C4-2B (cell line): ENCODE measurements around the gene DPP8.

Source experiments
- H3K27ac ChIP-seq: fragments of 450-650 bp; 2 replicates; pipeline ENCODE4 v1.5.1; 2017
- ZFX ChIP-seq: fragments of 450-650 bp; IDR thresholded peaks from 2 replicates; pipeline ENCODE4 v1.6.1; 2017
- TF ChIP-seq, protein P1 (sequence below): fragments of 450-650 bp; conservative IDR thresholded peaks from 2 replicates; pipeline ENCODE4 v1.5.1; 2017; ENCODE audit warnings: mild to moderate bottlenecking

Gene DPP8

GRCh38 chr15:65396965-65397317 is 120.5 kb downstream of the DPP8 start:
- TF ChIP-seq, protein P1, sequence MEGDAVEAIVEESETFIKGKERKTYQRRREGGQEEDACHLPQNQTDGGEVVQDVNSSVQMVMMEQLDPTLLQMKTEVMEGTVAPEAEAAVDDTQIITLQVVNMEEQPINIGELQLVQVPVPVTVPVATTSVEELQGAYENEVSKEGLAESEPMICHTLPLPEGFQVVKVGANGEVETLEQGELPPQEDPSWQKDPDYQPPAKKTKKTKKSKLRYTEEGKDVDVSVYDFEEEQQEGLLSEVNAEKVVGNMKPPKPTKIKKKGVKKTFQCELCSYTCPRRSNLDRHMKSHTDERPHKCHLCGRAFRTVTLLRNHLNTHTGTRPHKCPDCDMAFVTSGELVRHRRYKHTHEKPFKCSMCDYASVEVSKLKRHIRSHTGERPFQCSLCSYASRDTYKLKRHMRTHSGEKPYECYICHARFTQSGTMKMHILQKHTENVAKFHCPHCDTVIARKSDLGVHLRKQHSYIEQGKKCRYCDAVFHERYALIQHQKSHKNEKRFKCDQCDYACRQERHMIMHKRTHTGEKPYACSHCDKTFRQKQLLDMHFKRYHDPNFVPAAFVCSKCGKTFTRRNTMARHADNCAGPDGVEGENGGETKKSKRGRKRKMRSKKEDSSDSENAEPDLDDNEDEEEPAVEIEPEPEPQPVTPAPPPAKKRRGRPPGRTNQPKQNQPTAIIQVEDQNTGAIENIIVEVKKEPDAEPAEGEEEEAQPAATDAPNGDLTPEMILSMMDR = no peak
- H3K27ac ChIP-seq = no peak overlapping the region

DNA sequence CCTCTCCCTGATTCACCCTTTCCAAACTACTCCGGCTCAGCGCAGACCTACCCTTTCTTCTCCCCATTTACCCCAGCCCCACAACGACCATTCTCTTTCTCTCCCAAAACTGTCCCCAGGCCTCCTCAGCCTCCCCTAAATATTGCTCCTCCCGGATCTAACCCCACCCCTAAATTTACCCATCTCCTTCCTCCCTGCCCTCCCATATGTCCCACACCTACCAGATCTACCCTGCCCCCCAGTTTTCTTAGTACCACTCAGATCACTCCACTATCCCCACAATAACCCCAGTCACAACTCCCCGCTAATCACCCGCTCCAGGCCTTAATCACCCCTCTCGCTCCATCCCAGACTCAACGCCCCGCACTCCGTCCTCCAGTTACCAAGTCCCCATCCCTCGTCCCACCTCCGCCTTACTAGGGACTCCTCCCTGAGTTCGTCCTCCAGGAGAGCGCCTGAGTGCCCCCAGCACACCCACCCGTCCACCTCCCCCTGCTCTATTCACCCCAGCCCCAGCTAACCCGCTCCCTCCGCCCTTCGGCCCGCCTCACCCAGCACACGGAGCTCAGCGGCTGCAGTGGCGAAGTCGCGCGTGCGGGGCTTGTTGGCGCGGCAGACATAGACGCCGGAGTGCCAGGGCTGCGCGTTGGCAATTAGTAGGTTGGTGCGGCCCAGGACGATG is 121.1 kb downstream of the DPP8 start:
- TF ChIP-seq ZFX = no peak
- TF ChIP-seq, protein P1 = no peak

DNA sequence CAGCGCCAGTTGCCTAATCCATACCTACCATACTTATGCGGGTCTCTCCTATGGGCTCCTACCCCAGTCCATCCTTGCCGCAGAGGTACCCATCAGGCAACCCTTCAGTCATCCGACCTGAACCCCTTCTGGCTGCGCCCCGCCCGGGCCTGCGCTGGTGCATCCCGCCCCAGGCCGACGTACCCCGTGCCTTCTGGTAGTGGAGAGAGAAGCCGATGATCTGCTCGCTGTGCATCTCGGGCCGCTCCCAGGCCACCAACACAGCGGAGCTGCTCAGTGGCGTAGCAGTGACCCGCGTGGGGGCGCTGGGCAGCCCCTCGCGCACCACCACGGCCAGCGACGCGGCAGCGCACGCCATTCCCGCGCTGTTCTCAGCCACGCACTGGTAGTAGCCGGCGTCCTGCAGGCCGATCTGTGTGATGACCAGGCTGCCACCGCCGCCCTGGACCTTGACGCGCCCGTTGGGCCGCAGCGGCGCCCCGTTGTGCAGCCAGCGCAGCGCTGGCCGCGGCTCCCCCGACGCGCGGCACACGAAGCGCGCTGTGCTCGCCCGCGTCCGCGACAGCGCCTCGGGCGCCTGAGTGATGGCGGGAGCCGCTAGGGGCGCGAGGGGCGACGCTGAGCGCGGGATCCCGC is 121.8 kb downstream of the DPP8 start:
- no peak for TF ChIP-seq ZFX
- TF ChIP-seq, protein P1 = no peak
- no peak overlapping the region for H3K27ac ChIP-seq

More for the DNA sequence above, 121.1 kb downstream of the DPP8 start:
- no peak overlapping the region for H3K27ac ChIP-seq

DNA sequence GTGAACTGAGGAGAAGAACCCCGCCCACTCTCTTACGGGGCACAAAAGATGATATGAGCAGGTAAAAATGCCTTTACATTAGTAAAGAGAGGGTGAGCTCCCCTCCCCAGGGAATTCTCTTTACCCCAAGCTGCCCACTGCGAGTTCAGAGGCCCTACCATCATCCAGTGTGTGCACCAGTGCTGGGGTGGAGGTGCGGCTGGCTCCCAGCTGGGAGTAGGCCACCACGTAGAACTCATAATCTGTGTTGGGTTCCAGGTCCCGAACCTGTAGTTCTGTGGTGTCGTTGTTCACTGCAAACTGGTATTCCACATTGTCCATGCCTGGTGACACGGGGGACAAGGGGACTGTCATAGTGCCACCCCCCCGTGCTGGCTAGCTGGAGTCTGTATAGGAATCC is 122.6 kb downstream of the DPP8 start:
- TF ChIP-seq ZFX = no peak
- TF ChIP-seq, protein P1 = no peak
- H3K27ac ChIP-seq = no peak overlapping the region

GRCh38 chr15:65394280-65394789 is 123.2 kb downstream of the DPP8 start:
- TF ChIP-seq, protein P1 = no peak
- TF ChIP-seq ZFX = no peak
- H3K27ac ChIP-seq = no peak overlapping the region

DNA sequence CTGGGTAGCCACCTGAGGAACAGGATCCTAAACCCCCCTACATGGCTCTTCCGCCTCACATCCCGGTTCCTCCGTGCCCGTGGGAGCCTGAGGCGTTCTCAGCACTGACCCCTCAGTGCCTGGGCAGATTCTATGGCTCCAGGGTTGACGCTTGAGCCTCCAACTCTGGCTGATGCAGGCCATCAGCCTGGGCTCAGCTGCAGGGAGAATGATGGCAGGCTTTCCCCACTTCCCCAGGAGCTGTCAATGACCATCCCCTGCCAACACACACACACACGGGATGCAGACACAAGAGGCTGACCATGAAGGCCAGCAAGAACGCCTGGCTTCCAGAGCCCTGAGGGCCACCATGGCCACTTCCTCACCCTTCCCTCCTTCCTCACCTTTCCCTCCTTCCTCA is 123.9 kb downstream of the DPP8 start:
- H3K27ac ChIP-seq = no peak overlapping the region
- TF ChIP-seq, protein P1 = no peak
- TF ChIP-seq ZFX = no peak

GRCh38 chr15:65393091-65393490 is 124.4 kb downstream of the DPP8 start:
- TF ChIP-seq, protein P1 = no peak
- TF ChIP-seq ZFX = no peak
- H3K27ac ChIP-seq = no peak overlapping the region
